ENCODE results near the gene PLPPR1. TPM values are rescaled to one million over a fixed set of nuclear protein-coding genes. Genes with fewer than 3 reads are reported as not detected.

PLPPR1 gene
- total and polyA plus RNA-seq, 2 of the 13 experiments (the other 11 are each of a cell fraction or from before 2014, with no cell fraction given), result 16.0 to 84.7 TPM

GRCh38 chr9:101028346-101029314 is at the start of gene PLPPR1 (continued):
- TF ChIP-seq GMEB1 (CRISPR knock-in tag; IDR thresholded peaks at IDR 0.05; ENCODE audit: borderline replicate concordance) (no peak), FOSL1 (CRISPR knock-in tag; IDR thresholded peaks at IDR 0.05; ENCODE audit: borderline replicate concordance) (no peak), SP2 (CRISPR knock-in tag; IDR thresholded peaks at IDR 0.05) (no peak; the same call in 1 of the 2 replicates), ZNF264 (CRISPR knock-in tag; IDR thresholded peaks at IDR 0.05) (0 out of 2 replicates have a peak, but pooled peaks have one; percentile 24), ZNF274 (CRISPR knock-in tag; IDR thresholded peaks at IDR 0.05) (0 out of 2 replicates have a peak, but pooled peaks have one; percentile 10), CBFB (CRISPR knock-in tag; IDR thresholded peaks at IDR 0.05) (no peak), NFATC3 (CRISPR knock-in tag; IDR thresholded peaks at IDR 0.05) (no peak), ZBTB43 (CRISPR knock-in tag; conservative IDR thresholded peaks at IDR 0.05) (peak; percentile 96), HIVEP1 (CRISPR knock-in tag; IDR thresholded peaks at IDR 0.05) (peak; percentile 53), SIX4 (CRISPR knock-in tag; IDR thresholded peaks at IDR 0.05) (no peak), HNF4G (IDR thresholded peaks at IDR 0.05; ENCODE audit: borderline replicate concordance, low read depth, low read length) (no peak), HNF4G (CRISPR knock-in tag; IDR thresholded peaks at IDR 0.05; ENCODE audit: borderline replicate concordance, low read depth) (0 out of 2 replicates have a peak, but pooled peaks have one; percentile 23), RFX1 (IDR thresholded peaks at IDR 0.05) (no peak), HMGA1 (CRISPR knock-in tag; conservative IDR thresholded peaks at IDR 0.05) (no peak), ZNF160 (CRISPR knock-in tag; IDR thresholded peaks at IDR 0.05) (peak; percentile 73; the same call in 1 of the 2 replicates), MXD3 (CRISPR knock-in tag; IDR thresholded peaks at IDR 0.05) (peak; percentile 30; the same call in 1 of the 2 replicates), SKI (IDR thresholded peaks at IDR 0.05; ENCODE audit: partially characterized antibody) (peak; percentile 23), FOXA1 (IDR thresholded peaks at IDR 0.05) (no peak), FOXA1 (CRISPR knock-in tag; IDR thresholded peaks at IDR 0.05) (peak; percentile 70; the same call in 1 of the 2 replicates), NPAS2 (CRISPR knock-in tag; IDR thresholded peaks at IDR 0.05; ENCODE audit: borderline replicate concordance) (no peak), DMAP1 (CRISPR knock-in tag; IDR thresholded peaks at IDR 0.05) (peak; percentile 40; the same call in 1 of the 2 replicates), ZNF574 (CRISPR knock-in tag; IDR thresholded peaks at IDR 0.05) (peak; percentile 55), EEA1 (CRISPR knock-in tag; IDR thresholded peaks at IDR 0.05; ENCODE audit: borderline replicate concordance) (peak; percentile 16; the same call in 1 of the 2 replicates), ZNF782 (CRISPR knock-in tag; IDR thresholded peaks at IDR 0.05; ENCODE audit: borderline replicate concordance) (peak; percentile 20; the same call in 1 of the 2 replicates)
